NCI-H1092 treated with DMSO at 0.1 percent for 48 hours (cell line): ENCODE data around the gene PNPLA4.

Experiments used
- DNase-seq: peaks from one replicate; lab custom pipeline; 2025; lab: John Stamatoyannopoulos, UW

Gene PNPLA4

GRCh38 chrX:7927259-7928167 lies at the start of gene PNPLA4:
TSS of gene PNPLA4 (minus strand) at chrX:7927413. CDS start at chrX:7926119, 1,294 bp downstream.
- DNase-seq = no peak

GRCh38 chrX:7972586-7972985 lies 45.4 kb upstream of the PNPLA4 start:
- DNase-seq = no peak

GRCh38 chrX:7970428-7970827 lies 43.2 kb upstream of the PNPLA4 start:
- no peak for DNase-seq

GRCh38 chrX:7965436-7965835 lies 38.2 kb upstream of the PNPLA4 start:
- DNase-seq = no peak

GRCh38 chrX:7960246-7960645 lies 33.0 kb upstream of the PNPLA4 start:
- no peak for DNase-seq

GRCh38 chrX:7953446-7953845 lies 26.2 kb upstream of the PNPLA4 start:
- no peak for DNase-seq

GRCh38 chrX:7950865-7951264 lies 23.7 kb upstream of the PNPLA4 start:
- DNase-seq = no peak

- DNase-seq = no peak
Measured at GRCh38 chrX:7948483-7948882, 21.3 kb upstream of the PNPLA4 start.

- DNase-seq = no peak
Measured at GRCh38 chrX:7946960-7947359, 19.7 kb upstream of the PNPLA4 start.

GRCh38 chrX:7943600-7944245 lies 16.5 kb upstream of the PNPLA4 start:
- DNase-seq = peak; percentile 38

- DNase-seq = peak; percentile 22
Measured at GRCh38 chrX:7941390-7942042, 14.3 kb upstream of the PNPLA4 start.

- no peak for DNase-seq
Measured at GRCh38 chrX:7934026-7934425, 6.8 kb upstream of the PNPLA4 start.

GRCh38 chrX:7926914-7927258 lies 327 bp downstream of the PNPLA4 start:
- DNase-seq = no peak

GRCh38 chrX:7926501-7926900 lies 712 bp downstream of the PNPLA4 start:
- no peak for DNase-seq

- DNase-seq = peak; percentile 60
Measured at GRCh38 chrX:7925867-7926472, 1.2 kb downstream of the PNPLA4 start.

GRCh38 chrX:7921750-7922149 lies 5.5 kb downstream of the PNPLA4 start:
- no peak for DNase-seq

- no peak for DNase-seq
Measured at GRCh38 chrX:7908821-7909220, 18.4 kb downstream of the PNPLA4 start.

GRCh38 chrX:7904562-7904961 lies 22.7 kb downstream of the PNPLA4 start:
- no peak for DNase-seq

- DNase-seq = no peak
Measured at GRCh38 chrX:7891928-7892327, 35.3 kb downstream of the PNPLA4 start.

- no peak for DNase-seq
Measured at GRCh38 chrX:7889680-7890079, 37.5 kb downstream of the PNPLA4 start.

- no peak for DNase-seq
Measured at GRCh38 chrX:7889135-7889534, 38.1 kb downstream of the PNPLA4 start.

GRCh38 chrX:7876957-7877356 lies 50.3 kb downstream of the PNPLA4 start:
- no peak for DNase-seq

GRCh38 chrX:7872042-7872441 lies 55.2 kb downstream of the PNPLA4 start:
- no peak for DNase-seq
